Measurements from ENCODE around the gene KCNJ16.

KCNJ16 gene

GRCh38 chr17:70116919-70117318, 41.9 kb downstream of the KCNJ16 start:
- no peak for DNase-seq (ENCODE audit: extremely low read depth, low read depth)
- TF ChIP-seq, protein P1, sequence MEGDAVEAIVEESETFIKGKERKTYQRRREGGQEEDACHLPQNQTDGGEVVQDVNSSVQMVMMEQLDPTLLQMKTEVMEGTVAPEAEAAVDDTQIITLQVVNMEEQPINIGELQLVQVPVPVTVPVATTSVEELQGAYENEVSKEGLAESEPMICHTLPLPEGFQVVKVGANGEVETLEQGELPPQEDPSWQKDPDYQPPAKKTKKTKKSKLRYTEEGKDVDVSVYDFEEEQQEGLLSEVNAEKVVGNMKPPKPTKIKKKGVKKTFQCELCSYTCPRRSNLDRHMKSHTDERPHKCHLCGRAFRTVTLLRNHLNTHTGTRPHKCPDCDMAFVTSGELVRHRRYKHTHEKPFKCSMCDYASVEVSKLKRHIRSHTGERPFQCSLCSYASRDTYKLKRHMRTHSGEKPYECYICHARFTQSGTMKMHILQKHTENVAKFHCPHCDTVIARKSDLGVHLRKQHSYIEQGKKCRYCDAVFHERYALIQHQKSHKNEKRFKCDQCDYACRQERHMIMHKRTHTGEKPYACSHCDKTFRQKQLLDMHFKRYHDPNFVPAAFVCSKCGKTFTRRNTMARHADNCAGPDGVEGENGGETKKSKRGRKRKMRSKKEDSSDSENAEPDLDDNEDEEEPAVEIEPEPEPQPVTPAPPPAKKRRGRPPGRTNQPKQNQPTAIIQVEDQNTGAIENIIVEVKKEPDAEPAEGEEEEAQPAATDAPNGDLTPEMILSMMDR (IDR thresholded peaks at IDR 0.05; ENCODE audit: low read depth, low read length, missing control alignments) = no peak
- H3K4me3 ChIP-seq (replicated peaks; ENCODE audit: low read depth, low read length) = no peak overlapping the region

DNA sequence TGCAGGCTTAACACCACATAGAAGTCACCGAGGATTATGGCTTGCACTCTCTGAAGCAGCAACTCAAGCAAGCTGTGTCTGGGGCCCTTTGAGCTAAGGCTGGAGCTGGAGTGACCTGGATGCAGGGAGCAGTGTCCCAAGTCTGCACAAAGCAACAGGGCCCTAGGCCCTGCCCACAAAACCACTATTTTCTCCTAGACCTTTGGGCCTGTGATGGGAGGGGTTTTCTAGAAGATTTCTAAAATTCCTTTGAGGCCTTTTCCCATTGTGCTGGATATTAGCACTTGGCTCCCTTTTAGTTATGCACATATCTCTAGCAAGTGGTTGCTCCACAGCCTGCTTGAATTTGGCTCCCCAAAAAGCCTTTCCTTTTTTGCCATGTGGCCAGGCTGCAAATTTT, 44.5 kb downstream of the KCNJ16 start:
- DNase-seq (ENCODE audit: extremely low read depth, low read depth) = no peak
- TF ChIP-seq, protein P1 (IDR thresholded peaks at IDR 0.05; ENCODE audit: low read depth, low read length, missing control alignments) = no peak
- no peak overlapping the region for H3K4me3 ChIP-seq (replicated peaks; ENCODE audit: low read depth, low read length)

DNA sequence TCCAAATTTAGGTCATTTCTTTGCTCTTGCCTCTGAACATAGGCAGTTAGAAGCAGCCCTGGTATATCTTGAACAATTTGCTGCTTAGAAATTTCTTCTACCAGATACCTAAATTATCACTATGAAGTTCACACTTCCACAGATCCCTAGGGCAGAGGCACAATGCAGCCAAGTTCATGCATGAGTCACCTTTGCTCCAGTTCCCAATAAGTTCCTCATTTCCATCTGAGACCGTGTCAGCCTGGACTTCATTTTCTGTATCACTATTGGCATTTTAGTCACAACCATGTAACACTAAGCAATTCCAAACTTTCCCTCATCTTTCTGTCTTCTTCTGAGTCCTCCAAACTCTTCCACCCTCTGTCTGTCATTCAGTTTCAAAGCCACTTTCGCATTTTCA, 45.0 kb downstream of the KCNJ16 start:
- no peak for DNase-seq (ENCODE audit: extremely low read depth, low read depth)
- TF ChIP-seq, protein P1 (IDR thresholded peaks at IDR 0.05; ENCODE audit: low read depth, low read length, missing control alignments) = no peak
- H3K4me3 ChIP-seq (replicated peaks; ENCODE audit: low read depth, low read length) = no peak overlapping the region

- no peak overlapping the region for H3K4me3 ChIP-seq (replicated peaks; ENCODE audit: low read depth, low read length)
- no peak for DNase-seq (ENCODE audit: extremely low read depth, low read depth)
- TF ChIP-seq, protein P1 (IDR thresholded peaks at IDR 0.05; ENCODE audit: low read depth, low read length, missing control alignments) = no peak
Measured at GRCh38 chr17:70120425-70120824, 45.4 kb downstream of the KCNJ16 start.

DNA sequence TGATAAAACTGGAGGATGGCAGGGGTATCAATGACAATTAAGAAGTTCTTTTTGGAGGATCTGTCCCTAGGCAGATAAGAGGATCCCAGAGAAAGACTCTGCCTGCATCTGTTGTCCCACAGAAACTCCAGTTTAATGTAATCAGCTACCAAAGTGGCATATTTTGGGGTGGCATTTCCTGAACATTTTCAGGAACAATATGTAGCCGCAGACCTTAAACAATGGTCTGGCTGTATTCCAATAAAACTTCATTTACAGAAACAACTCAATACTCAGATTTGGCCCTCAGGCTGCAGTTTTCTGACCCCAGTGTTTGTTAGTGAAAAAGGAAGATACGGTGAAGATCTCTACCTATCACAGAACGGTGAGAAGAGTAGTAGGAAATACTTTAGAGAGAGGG, 46.1 kb downstream of the KCNJ16 start:
- no peak overlapping the region for H3K4me3 ChIP-seq (replicated peaks; ENCODE audit: low read depth, low read length)
- DNase-seq (ENCODE audit: extremely low read depth, low read depth) = no peak
- TF ChIP-seq, protein P1 (IDR thresholded peaks at IDR 0.05; ENCODE audit: low read depth, low read length, missing control alignments) = no peak

DNA sequence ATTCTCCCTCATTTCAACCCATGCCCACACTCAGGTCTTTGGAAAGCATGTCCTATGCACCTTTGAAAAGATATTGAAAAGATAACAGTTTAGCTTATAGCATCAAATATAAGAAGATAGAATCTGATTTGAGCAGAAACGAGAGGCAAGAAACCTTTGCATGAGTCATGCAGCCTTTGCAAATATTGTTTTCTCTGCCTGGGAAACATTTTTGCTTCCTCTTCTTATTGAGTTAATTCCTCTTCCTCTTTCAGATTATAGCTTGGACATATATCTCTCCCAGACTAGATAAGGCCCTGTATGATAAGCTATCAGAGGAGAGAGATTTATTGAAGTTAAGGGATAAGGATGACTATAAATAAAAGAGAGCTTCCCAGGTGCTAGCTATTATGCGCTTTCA, 48.2 kb downstream of the KCNJ16 start:
- TF ChIP-seq, protein P1 (IDR thresholded peaks at IDR 0.05; ENCODE audit: low read depth, low read length, missing control alignments) = no peak
- no peak overlapping the region for H3K4me3 ChIP-seq (replicated peaks; ENCODE audit: low read depth, low read length)
- DNase-seq (ENCODE audit: extremely low read depth, low read depth) = no peak

- no peak for DNase-seq (ENCODE audit: extremely low read depth, low read depth)
- no peak overlapping the region for H3K4me3 ChIP-seq (replicated peaks; ENCODE audit: low read depth, low read length)
- TF ChIP-seq, protein P1 (IDR thresholded peaks at IDR 0.05; ENCODE audit: low read depth, low read length, missing control alignments) = no peak
Measured at GRCh38 chr17:70124723-70125122, 49.7 kb downstream of the KCNJ16 start.

All from HFF-Myc (cell line).